Panc1 (cell line): ENCODE results near the gene CDIPT. TPM values are rescaled to one million over a fixed set of nuclear protein-coding genes. Genes with fewer than 3 reads are reported as not detected.

Source experiments
- ATAC-seq: fragments of 200-7000 bp; cut with Tn5 transposase; 2 replicates; pipeline ENCODE4 v1.9.1; 2020; ENCODE audit warnings: mild to moderate bottlenecking, moderate library complexity
- BruUV-seq: library from RNA; stranded (reverse); fragments of 400-500 nt; replicated peaks from 2 replicates; lab custom pipeline; 2021; lab: Mats Ljungman, UMichigan
- CTCF ChIA-PET: fragments of 300-600 bp; sonication (Branson Sonifier 250); formaldehyde crosslinking; loops from one replicate; lab custom pipeline; 2022; ENCODE audit warnings: antibody characterized with exemption; lab: Charles Lee
- POLR2A ChIA-PET: fragments of 300-600 bp; sonication (Branson Sonifier 250); formaldehyde crosslinking; loops from one replicate; lab custom pipeline; 2022; ENCODE audit warnings: antibody characterized with exemption; lab: Charles Lee
- DNase-seq: peaks from one replicate; pipeline ENCODE4 v3.0.0-alpha.2; 2010; ENCODE audit warnings: low read depth, low spot score
- H3K27ac ChIP-seq: 2 replicates; pipeline ENCODE4 v1.5.1; 2011; ENCODE audit warnings: mild to moderate bottlenecking, low read length, inconsistent platforms
- H3K27me3 ChIP-seq: fragments of 200-500 bp; sonication (Bioruptor generic); 2 replicates; pipeline ENCODE4 v1.6.0; 2014; ENCODE audit warnings: low read length, inconsistent platforms; ENCODE audit not compliant: control insufficient read depth, insufficient read depth
- H3K36me3 ChIP-seq: fragments of 200-500 bp; sonication (Bioruptor generic); 2 replicates; pipeline ENCODE4 v1.5.1; 2014; ENCODE audit warnings: inconsistent platforms, mild to moderate bottlenecking, low read length, moderate library complexity; ENCODE audit not compliant: control insufficient read depth, insufficient read depth
- H3K4me1 ChIP-seq: 2 replicates; pipeline ENCODE4 v1.5.1; 2011; ENCODE audit warnings: inconsistent platforms, mild to moderate bottlenecking, low read length, moderate library complexity; ENCODE audit not compliant: control insufficient read depth, insufficient read depth
- H3K4me3 ChIP-seq, 2 experiments: 2 replicates each; pipeline ENCODE4 v1.5.1; 2011 to 2012; ENCODE audit warnings: low read depth in 2 of 2, low read length in 2 of 2, mild to moderate bottlenecking in 2 of 2, inconsistent platforms in 1 of 2, moderate library complexity in 1 of 2
- H3K9me3 ChIP-seq: fragments of 200-500 bp; sonication (Bioruptor generic); 2 replicates; pipeline ENCODE4 v1.5.1; 2014; ENCODE audit warnings: low read depth, mild to moderate bottlenecking, inconsistent platforms, low read length, moderate library complexity; ENCODE audit not compliant: control insufficient read depth, insufficient read depth
- POLR2AphosphoS5 ChIP-seq: IDR thresholded peaks from 2 replicates; pipeline ENCODE4 v1.6.1; 2012; ENCODE audit warnings: mild to moderate bottlenecking, low read depth, low read length, moderate library complexity
- SIN3A ChIP-seq: IDR thresholded peaks from 2 replicates; pipeline ENCODE4 v1.6.1; 2012; ENCODE audit warnings: low read depth, mild to moderate bottlenecking, low read length, moderate library complexity, borderline replicate concordance; ENCODE audit not compliant: insufficient read depth
- TCF7L2 ChIP-seq: IDR thresholded peaks from 2 replicates; pipeline ENCODE4 v1.6.1; 2011; ENCODE audit warnings: mild to moderate bottlenecking, low read depth, low read length, inconsistent platforms
- in situ Hi-C: cut with HindIII; loops from 2 replicates; pipeline ENCODE4 v1.10.0; 2016; ENCODE audit warnings: low sequenced_read_pairs, low pct_unique_long_range_greater_than_20kb
- intact Hi-C: fragments of 100-400 bp; cut with micrococcal nuclease; formaldehyde crosslinking; loops from one replicate; pipeline ENCODE4 v1.10.0; 2022; ENCODE audit not compliant: unreplicated experiment
- total RNA-seq: library from RNA; stranded (reverse); gene quantifications from one replicate; pipeline ENCODE4 v1.2.1, GENCODE V29; 2021; ENCODE audit not compliant: unreplicated experiment
- TF ChIP-seq, protein P1 (sequence below), 2 experiments: IDR thresholded peaks; 2 replicates each; pipeline ENCODE4 v1.6.1; 2011 to 2012; ENCODE audit warnings: low read depth in 2 of 2, control low read depth in 1 of 2, low read length in 1 of 2, mild to moderate bottlenecking in 1 of 2, moderate library complexity in 1 of 2; ENCODE audit not compliant: insufficient read depth in 1 of 2
- TF ChIP-seq, protein P2 (sequence below): fragments of 450-650 bp; IDR thresholded peaks from 2 replicates; pipeline ENCODE4 v1.5.1; 2017; ENCODE audit warnings: mild to moderate bottlenecking

CDIPT gene
- total RNA-seq, 1 experiment from 2014 or later = 71.6 TPM

DNA sequence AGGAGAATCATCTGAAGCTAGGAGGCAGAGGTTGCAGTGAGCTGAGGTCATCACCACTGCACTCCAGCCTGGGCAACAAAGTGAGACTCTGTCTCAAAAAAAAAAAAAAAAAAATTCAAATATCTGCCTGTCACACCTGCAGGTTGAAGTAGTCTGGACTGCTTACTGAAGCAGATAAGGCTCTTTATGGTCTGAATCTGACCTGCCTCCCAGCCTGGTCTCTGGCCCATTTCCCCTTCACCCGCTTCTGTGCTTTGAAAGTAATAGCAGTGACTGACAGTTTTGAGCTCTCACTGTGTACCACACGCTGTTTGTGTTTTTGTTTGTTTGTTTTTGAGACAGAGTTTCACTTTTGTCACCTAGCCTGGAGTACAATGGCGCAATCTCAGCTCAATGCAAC is 30.5 kb upstream of the CDIPT start:
- H3K4me1 ChIP-seq = peaks cover 1% of the 10 kb centered on the region; the same call in 1 of the 2 replicates
- CTCF ChIA-PET = no interaction called here
- DNase-seq = no peak
- TF ChIP-seq, protein P1, sequence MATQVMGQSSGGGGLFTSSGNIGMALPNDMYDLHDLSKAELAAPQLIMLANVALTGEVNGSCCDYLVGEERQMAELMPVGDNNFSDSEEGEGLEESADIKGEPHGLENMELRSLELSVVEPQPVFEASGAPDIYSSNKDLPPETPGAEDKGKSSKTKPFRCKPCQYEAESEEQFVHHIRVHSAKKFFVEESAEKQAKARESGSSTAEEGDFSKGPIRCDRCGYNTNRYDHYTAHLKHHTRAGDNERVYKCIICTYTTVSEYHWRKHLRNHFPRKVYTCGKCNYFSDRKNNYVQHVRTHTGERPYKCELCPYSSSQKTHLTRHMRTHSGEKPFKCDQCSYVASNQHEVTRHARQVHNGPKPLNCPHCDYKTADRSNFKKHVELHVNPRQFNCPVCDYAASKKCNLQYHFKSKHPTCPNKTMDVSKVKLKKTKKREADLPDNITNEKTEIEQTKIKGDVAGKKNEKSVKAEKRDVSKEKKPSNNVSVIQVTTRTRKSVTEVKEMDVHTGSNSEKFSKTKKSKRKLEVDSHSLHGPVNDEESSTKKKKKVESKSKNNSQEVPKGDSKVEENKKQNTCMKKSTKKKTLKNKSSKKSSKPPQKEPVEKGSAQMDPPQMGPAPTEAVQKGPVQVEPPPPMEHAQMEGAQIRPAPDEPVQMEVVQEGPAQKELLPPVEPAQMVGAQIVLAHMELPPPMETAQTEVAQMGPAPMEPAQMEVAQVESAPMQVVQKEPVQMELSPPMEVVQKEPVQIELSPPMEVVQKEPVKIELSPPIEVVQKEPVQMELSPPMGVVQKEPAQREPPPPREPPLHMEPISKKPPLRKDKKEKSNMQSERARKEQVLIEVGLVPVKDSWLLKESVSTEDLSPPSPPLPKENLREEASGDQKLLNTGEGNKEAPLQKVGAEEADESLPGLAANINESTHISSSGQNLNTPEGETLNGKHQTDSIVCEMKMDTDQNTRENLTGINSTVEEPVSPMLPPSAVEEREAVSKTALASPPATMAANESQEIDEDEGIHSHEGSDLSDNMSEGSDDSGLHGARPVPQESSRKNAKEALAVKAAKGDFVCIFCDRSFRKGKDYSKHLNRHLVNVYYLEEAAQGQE (IDR thresholded peaks at IDR 0.05; ENCODE audit: insufficient read depth in 1 of 2, low read depth in 2 of 2, low read length in 1 of 2) = no peak
- TF ChIP-seq, protein P2, sequence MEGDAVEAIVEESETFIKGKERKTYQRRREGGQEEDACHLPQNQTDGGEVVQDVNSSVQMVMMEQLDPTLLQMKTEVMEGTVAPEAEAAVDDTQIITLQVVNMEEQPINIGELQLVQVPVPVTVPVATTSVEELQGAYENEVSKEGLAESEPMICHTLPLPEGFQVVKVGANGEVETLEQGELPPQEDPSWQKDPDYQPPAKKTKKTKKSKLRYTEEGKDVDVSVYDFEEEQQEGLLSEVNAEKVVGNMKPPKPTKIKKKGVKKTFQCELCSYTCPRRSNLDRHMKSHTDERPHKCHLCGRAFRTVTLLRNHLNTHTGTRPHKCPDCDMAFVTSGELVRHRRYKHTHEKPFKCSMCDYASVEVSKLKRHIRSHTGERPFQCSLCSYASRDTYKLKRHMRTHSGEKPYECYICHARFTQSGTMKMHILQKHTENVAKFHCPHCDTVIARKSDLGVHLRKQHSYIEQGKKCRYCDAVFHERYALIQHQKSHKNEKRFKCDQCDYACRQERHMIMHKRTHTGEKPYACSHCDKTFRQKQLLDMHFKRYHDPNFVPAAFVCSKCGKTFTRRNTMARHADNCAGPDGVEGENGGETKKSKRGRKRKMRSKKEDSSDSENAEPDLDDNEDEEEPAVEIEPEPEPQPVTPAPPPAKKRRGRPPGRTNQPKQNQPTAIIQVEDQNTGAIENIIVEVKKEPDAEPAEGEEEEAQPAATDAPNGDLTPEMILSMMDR = no peak
- H3K4me3 ChIP-seq = no peak overlapping the region
- in situ Hi-C loops = no loop called here
- intact Hi-C loops = no loop called here
- no peak overlapping the region for H3K27ac ChIP-seq
- no peak for ATAC-seq
- no peaks in the 10 kb centered on the region for H3K9me3 ChIP-seq
- no TSS peak for BruUV-seq
- POLR2A ChIA-PET = no interaction called here
- H3K27me3 ChIP-seq = no peaks in the 10 kb centered on the region
- no peaks in the 10 kb centered on the region for H3K36me3 ChIP-seq

DNA sequence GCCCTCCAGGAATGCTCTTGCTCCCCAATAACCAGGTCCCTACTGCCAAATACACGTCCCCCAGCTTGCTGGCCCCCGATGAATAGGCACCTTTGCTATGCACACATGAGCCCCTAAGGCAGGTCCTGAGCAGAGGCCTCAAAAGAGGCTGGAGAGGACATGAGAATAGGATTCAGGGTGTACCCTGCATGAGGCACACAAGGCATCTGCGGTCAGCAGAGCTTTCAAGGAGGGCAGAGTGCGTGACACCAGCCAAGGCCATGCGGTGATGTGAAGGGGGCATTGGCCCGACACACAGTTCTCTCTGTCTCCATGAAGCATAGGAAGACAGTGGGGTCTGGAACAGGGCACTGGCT is 29.4 kb upstream of the CDIPT start:
- ATAC-seq = no peak
- CTCF ChIA-PET = no interaction called here
- POLR2A ChIA-PET = no interaction called here

More for the DNA sequence above, 29.4 kb upstream of the CDIPT start:
- Histone ChIP-seq H3K4me1 (no peaks in the 10 kb centered on the region), H3K36me3 (no peaks in the 10 kb centered on the region), H3K27ac (no peak overlapping the region), H3K4me3 (no peak overlapping the region), H3K27me3 (no peaks in the 10 kb centered on the region), H3K9me3 (no peaks in the 10 kb centered on the region)
- intact Hi-C loops = no loop called here
- in situ Hi-C loops = no loop called here
- TF ChIP-seq, protein P1 (IDR thresholded peaks at IDR 0.05; ENCODE audit: insufficient read depth in 1 of 2, low read depth in 2 of 2, low read length in 1 of 2) = no peak
- TF ChIP-seq TCF7L2 (no peak), POLR2AphosphoS5 (no peak), SIN3A (no peak)
- TF ChIP-seq, protein P2 = no peak
- DNase-seq = no peak
- BruUV-seq = no TSS peak
